HG03108 (cell line): Measurements from ENCODE around the gene OIT3.

Source experiments
- ATAC-seq: cut with Tn5 transposase; IDR thresholded peaks from one replicate; pipeline ENCODE4 v1.9.1; 2021; ENCODE audit warnings: moderate library complexity; ENCODE audit not compliant: unreplicated experiment

Gene OIT3

DNA sequence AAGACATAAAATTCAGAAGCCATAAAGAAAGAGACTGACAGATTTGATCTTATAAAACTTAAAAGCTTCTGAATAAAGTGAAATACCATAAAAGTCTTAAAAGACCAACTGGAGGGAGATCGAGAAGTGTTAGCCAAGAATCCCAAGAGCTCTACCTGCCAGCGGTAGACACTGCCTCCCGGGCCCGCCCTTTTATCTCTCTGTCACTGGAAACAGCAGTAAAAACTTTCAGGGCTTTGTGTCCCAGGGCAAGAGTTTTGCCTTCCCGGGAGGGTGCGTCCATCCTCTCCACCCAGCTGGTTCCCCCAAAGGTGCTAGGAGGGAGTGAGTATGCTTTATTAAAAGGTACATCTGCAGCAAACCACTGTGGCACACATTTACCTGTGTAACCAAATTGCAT is 55.2 kb downstream of the OIT3 start:
- ATAC-seq = no peak

DNA sequence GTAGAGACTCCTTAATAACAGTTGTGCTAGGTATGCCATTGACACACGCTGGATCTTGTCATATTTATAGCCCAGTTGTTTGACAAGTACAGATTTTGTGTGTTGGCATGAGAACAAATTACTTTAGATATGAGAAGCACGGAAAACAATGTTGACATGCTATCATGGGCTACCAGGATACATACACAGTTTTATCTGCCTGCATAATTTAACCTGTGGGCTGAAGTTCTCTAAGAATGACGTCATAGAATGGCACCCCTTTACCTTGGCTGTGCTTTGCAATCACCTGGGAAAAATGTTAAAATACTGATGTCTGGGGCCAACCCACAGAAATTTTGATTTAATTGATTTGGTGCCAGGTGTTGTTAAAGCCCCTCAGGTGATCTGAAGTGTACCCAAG is 58.2 kb downstream of the OIT3 start:
- ATAC-seq = no peak

DNA sequence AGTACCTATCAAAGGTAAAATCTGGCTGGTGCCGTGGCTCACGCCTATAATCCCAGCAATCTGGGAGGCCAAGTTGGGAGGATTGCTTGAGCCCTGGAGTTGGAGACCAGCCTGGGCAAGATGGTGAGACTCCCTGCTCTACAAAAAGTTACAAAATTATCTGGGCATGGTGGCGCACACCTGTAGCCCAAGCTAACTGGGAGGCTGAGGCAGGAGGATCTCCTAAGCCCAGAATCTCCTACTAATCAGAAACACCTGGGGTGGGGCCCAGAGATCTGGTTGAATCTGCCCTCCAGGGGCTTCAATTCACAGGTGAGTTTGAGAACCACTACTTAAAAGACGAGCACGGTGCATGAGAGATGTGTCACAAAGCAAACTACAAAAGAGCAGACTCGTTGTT is 58.6 kb downstream of the OIT3 start:
- no peak for ATAC-seq

DNA sequence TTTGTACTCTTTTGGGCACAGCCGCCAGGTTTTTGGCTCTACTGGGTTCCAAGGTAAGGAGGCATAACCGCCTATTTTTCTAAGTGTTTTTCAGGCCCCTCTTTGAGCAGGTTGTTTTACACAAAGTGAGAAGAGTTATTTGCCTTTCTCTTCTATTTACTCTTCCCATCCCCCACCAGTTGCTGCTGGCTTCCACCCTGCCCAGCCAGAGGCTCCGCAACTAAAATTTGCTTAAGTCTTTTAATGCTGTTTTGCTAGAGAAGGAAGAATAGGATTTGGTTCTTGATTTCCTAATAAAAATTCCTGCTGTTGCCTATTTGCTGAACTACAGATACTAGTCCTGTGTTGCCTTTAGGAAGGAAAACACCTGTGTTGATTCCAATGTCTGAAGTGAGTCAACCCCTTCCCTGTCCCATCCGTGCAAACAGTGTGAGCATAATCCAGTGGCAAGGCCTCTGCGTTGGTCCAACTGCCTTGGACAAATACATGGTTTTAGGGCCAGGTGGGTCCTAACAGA is 59.2 kb downstream of the OIT3 start:
- no peak for ATAC-seq

DNA sequence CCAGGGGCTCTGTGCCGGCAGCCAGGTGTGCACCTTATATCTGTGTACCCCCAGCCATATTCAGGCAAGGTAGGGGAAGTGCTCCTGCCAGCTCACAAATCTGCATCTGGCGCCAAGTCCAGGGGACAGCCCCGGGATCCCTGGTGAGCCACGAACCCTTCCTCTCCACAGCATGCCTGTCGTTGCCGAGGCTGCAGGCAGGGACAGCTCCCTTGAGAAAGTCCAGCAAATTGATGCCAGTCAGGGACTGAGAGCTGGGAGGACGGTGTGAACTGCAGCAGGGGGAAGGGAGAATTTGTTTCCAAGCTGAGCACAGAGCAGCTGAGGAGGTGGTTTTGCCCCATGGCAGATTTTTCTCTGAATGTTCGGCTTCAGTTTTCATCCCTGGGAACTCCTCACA is 60.1 kb downstream of the OIT3 start:
- no peak for ATAC-seq

DNA sequence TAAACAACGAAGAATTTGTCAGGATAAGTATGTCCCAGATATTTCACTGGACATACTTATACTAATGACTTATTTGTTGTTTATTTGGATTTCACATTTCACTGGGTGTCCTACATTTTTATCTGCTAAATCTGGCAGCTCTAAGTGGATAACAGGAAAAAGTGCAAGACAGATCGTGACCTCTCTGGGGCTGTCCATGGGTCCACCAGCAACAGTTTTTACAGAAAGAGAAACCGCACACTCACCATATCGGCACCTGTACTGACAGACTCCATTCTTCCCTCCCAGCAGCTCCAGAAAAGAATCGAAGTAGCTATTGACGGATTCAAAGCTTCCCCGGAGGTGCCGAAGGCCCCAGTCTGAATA is 60.7 kb downstream of the OIT3 start:
- no peak for ATAC-seq

DNA sequence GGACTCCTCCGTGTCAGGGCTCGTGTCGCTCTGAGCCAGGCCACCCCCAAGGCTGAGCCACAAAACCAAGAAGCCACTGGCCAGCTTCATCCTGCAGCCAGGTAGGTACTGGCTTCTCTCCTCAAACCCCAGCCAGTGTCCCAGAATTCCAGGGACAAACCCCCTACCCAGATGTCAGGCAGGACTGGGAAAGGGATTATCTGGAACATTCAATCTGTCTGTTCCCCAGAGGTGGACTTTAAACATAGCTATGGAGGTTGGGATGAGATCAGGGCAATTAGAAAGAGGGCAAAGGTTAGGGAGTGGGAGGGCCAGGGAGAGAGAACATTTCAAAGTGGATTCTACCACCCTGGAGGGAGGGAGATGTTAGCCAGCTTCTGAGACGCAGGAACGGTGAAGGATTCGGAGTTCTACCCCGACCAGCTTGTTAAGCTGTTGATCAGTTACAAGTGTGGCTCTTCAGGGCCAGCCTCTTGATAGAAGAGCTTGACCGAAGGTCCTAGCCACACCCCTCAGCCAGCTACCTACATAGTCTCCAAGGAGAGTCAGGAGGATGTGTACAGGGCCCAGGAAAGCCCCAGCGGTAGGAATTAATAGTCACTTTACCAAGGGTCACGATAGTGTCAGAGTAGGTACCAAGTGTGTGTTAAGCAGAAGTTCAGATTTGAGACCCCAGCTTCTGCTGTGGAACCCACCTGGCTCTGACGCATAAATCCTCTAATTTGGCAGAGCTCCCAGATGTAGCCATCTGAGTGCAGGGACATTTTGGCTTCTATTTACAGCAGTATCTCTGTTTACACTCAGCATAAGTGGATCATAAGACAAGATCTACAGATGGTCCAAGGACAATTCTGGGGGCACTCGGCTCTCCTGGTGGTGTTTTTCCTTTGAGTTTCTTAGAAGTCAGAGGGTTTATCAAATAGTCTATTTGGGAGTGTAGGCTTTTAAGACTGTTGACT is 61.3 kb downstream of the OIT3 start, which contains the start of gene PLA2G12B:
Gene PLA2G12B, minus strand, starts transcription at position 211 of the 959 bp plus-strand sequence. Its CDS starts 121 bp downstream, at position 90.
- no peak for ATAC-seq

DNA sequence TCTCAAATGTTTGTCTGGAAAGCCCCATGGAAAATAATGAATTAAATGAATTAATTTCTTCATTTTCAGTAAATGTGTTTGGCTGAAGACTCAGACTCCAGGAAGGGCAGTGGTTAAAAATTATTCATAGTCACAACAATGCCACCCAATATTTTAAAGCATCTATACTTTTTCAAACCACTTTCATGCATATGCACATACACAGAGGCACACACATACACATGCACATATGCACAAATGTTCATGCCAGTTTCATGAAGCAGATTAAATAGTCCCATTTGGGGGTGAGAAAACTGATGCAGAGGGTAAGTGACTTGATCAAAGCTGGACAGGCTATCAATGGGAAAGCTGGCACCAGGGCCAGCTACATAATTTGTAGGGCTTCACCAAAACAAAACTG is 62.5 kb downstream of the OIT3 start:
- no peak for ATAC-seq

DNA sequence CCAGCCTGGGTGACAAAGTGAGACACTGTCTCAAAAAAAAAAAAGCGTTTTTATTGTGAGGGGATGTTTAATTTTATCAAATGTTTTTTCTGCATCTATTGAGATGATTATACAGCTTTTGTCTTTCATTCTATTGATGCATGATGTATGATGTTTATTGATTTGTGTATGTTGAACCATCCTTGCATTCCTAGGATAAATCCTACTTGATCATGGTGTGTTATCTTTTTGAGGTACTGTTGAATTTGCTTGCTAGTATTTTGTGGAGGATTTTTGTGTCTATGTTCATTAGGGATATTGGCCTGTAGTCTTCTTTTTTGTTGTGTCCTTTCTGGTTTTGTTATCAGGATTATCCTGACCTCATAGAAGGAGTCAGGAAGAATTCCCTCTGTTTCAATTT is 83.3 kb downstream of the OIT3 start:
- no peak for ATAC-seq

DNA sequence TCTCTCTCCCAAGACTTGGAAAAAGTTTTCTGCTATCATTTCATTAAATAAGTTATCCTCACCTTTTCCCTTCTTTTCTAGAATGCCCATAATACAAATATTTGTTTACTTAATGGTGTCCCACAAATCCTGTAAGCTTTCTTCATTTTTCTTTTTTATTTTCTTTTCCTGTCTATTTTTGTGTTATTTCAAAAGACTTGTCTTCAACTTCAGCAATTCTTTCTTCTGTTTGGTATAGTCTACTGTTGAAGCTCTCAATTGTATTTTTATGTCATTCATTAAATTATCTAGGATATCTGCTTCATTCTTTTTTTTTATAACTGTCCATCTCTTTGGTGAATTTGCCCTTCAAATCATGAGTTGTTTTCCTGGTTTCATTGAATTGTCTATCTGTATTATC is 86.2 kb downstream of the OIT3 start:
- no peak for ATAC-seq

DNA sequence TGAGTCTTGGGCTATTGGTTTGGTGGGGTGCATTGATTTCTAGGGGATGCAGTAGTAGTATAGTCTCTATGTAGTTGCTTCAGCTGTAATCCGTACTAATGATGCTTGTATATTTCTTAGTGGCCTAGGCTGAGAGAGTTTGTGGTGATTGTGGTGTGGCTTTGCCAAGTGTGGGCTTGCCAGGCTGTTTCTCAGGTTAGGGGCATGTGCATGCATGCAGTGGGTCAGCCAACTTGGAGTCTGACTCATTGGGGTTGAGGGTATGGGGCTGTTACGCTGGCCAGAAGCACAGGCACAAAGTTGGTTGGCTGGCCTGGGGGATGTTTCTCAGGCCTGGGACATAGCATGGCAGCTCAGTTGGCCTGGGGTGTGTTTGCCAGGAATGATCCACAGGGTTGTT is 86.8 kb downstream of the OIT3 start:
- no peak for ATAC-seq

DNA sequence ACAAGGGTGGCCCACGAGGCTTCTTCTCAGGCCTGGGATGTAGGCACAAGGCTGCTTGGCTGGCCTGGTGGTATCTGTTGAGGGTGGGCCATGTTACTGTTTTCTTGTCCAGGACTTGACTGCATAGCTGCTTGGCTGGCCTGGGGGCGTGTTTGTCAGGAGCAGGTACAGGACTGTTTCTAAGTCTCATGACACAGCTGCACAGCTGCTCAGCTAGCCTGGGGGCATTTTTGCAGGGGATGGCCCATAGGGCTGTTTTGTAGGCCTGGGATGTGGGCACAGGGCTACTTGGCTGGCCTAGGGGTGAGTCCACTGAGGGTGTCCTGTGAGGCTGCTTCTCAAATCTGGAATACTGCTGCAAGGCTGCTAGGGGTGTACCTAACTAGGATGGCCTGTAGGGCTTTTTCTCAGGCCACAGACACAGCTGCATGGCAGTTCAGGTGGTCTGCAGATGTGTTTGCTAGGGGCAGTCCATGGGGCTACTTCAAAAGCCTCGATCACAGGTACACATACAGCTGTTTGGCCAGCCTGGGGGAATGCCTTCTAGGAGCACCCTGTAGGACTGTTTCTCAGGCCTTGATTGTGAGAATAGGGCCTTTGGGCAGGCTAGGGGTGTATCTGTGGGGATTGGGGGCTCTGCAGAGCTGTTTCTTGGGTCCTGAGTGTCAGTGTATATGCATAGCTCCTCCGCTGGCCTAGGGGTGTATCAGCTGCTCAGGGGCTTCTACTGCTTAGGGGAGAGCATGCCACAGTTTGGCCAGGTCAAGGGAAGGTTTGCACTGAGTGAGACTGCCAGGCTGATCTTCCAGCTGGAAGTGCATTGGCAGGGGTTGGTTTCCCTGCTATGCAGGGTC is 87.7 kb downstream of the OIT3 start:
- ATAC-seq = no peak

DNA sequence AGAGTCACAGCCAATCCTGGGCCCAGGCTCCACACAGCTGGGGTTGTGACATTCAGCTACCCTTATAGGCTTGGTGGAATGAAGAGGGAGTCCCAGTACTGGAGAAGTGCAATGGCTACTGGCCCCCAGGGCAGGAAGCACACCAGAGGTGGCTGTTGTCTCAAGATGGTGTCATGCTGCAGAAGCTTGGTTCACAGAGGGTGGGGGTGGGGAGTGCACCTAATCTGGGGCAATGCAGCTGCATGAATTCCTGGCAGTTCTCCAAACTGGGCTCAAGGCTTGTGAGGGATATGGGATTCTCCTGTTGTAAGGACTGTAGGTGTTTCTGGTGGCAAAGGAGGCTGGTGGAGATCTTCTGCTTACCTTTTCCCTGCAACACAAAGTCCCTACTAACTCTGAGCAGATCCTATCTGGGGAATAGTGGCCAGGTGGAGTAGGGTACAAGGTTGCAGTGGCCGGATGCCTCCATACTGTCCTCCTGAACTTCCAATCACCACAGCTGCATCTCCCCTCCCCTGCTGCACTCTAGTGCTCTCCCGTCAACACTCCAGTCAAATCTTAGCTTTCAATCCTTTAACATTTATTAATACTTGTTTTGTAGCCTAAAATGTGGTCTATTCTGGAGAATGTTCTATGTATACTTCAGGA is 88.5 kb downstream of the OIT3 start:
- no peak for ATAC-seq
